HEK293T (cell line): ENCODE results near the gene CUEDC1.
"Not testable (repeated sequence)": the region's sequence is repeated elsewhere in the genome, so short reads cannot be mapped to it uniquely, and the experiment has no call there.

Source experiments
- CTCF ChIA-PET: fragments of 350-600 bp; formaldehyde crosslinking; extraction: SDS; loops from one replicate; lab custom pipeline; 2021; ENCODE audit warnings: antibody characterized with exemption, inconsistent platforms; lab: Yijun Ruan, JAX
- POLR2A ChIA-PET: fragments of 350-600 bp; formaldehyde crosslinking; extraction: SDS; loops from one replicate; lab custom pipeline; 2020; ENCODE audit warnings: antibody characterized with exemption, inconsistent platforms; lab: Yijun Ruan, JAX
- DNase-seq: peaks from one replicate; pipeline ENCODE4 v3.0.0; 2012; ENCODE audit warnings: mixed read lengths; ENCODE audit errors: extremely low spot score
- ARNT ChIP-seq: fragments of 450-650 bp; IDR thresholded peaks from 2 replicates; pipeline ENCODE4 v1.6.1; 2017; ENCODE audit warnings: mild to moderate bottlenecking
- BHLHE40 ChIP-seq: fragments of 450-650 bp; IDR thresholded peaks from 2 replicates; pipeline ENCODE4 v1.6.1; 2016; ENCODE audit warnings: mild to moderate bottlenecking, moderate library complexity, borderline replicate concordance
- CTBP1 ChIP-seq: fragments of 450-650 bp; IDR thresholded peaks from 2 replicates; pipeline ENCODE4 v1.6.1; 2016; ENCODE audit warnings: borderline replicate concordance
- ELF4 ChIP-seq: fragments of 450-650 bp; IDR thresholded peaks from 2 replicates; pipeline ENCODE4 v1.6.1; 2017; ENCODE audit warnings: antibody characterized with exemption
- FOXA1 ChIP-seq: fragments of 450-650 bp; IDR thresholded peaks from 2 replicates; pipeline ENCODE4 v1.6.1; 2016; ENCODE audit warnings: mild to moderate bottlenecking
- FOXK2 ChIP-seq: fragments of 450-650 bp; IDR thresholded peaks from 2 replicates; pipeline ENCODE4 v1.6.1; 2016; ENCODE audit warnings: mild to moderate bottlenecking
- FOXM1 ChIP-seq: fragments of 450-650 bp; IDR thresholded peaks from 2 replicates; pipeline ENCODE4 v1.6.1; 2017; ENCODE audit warnings: mild to moderate bottlenecking, borderline replicate concordance
- HDGF ChIP-seq: fragments of 450-650 bp; IDR thresholded peaks from 2 replicates; pipeline ENCODE4 v1.6.1; 2017; ENCODE audit warnings: antibody characterized with exemption, borderline replicate concordance
- L3MBTL2 ChIP-seq: fragments of 450-650 bp; conservative IDR thresholded peaks from 2 replicates; pipeline ENCODE4 v1.6.1; 2016; ENCODE audit warnings: mild to moderate bottlenecking
- LEF1 ChIP-seq: fragments of 450-650 bp; IDR thresholded peaks from 2 replicates; pipeline ENCODE4 v1.6.1; 2017; ENCODE audit warnings: mild to moderate bottlenecking, borderline replicate concordance
- NFRKB ChIP-seq: fragments of 450-650 bp; IDR thresholded peaks from 2 replicates; pipeline ENCODE4 v1.6.1; 2016; ENCODE audit warnings: mild to moderate bottlenecking, moderate library complexity
- SP1 ChIP-seq: fragments of 450-650 bp; IDR thresholded peaks from 2 replicates; pipeline ENCODE4 v1.6.1; 2017
- SUZ12 ChIP-seq: fragments of 450-650 bp; IDR thresholded peaks from 2 replicates; pipeline ENCODE4 v1.6.1; 2016; ENCODE audit warnings: mild to moderate bottlenecking
- TARDBP ChIP-seq: fragments of 450-650 bp; IDR thresholded peaks from 2 replicates; pipeline ENCODE4 v1.6.1; 2016
- ZNF384 ChIP-seq: fragments of 450-650 bp; IDR thresholded peaks from 2 replicates; pipeline ENCODE4 v1.6.1; 2016
- TF ChIP-seq, protein P1 (sequence below): fragments of 450-650 bp; IDR thresholded peaks from 2 replicates; pipeline ENCODE4 v1.6.1; 2016

CUEDC1 gene

DNA sequence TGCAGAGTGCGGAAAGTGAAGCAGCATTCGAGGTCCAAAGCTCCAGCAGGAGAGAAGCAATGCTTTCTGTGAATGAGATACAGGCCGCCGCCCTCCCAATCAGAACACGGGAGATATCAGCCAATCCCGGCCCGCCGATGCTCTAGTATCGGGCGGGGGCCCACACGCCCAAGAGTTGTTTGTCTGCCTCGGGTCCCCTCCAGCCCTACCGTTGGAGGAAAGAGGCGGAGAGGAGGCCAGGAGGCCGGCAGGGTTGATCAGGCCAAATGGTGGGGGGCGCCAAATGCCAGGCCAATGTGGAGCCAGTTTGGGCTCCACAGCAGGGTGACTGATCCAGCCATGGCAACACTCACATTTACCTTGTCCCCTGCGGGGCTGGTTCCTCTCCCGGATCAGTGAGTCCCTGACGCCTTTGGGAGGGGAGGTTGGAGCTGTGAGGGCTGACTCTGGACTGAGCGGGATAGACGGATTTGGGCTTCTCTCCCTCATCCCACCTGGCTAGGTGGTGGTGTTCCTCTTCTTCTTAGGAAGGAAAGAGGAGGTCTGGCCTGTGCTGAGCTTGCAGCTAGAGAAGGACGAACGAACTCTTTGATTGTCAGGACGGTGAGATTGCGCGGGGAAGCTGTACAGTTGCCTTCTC, 10.4 kb upstream of the CUEDC1 start:
- CTCF ChIA-PET: interaction anchor here (1.0 kb wide), 1 partner anchor 13 kb away, joined by 3 read pairs; no protein-coding TSS in a partner anchor

DNA sequence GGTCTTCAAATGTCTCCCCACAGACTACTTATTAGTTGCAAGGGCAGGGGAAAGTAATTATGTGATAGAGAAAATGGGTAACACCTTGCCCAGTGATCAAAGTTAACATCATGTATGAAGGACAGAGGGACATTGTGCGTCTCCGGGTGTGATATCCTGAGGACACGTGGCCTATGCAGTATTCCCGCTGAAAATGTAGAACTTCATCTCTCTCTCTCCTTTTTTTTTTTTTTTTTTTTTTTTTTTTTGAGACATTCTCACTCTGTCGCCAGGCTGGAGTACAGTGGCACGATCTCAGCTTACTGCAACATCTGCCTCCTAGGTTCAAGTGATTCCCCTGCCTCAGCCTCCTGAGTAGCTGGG, 7.9 kb upstream of the CUEDC1 start:
- ChIA-PET CTCF (no interaction called here), POLR2A (no interaction called here)
- DNase-seq: no peak
- TF ChIP-seq ZNF384: no peak
- TF ChIP-seq L3MBTL2: peak; percentile 27; the same call in 1 of the 2 replicates

More for the DNA sequence above, 10.4 kb upstream of the CUEDC1 start:
- TF ChIP-seq TARDBP: no peak
- TF ChIP-seq FOXA1: no peak
- no peak for TF ChIP-seq FOXM1
- TF ChIP-seq ARNT: no peak
- TF ChIP-seq, protein P1, sequence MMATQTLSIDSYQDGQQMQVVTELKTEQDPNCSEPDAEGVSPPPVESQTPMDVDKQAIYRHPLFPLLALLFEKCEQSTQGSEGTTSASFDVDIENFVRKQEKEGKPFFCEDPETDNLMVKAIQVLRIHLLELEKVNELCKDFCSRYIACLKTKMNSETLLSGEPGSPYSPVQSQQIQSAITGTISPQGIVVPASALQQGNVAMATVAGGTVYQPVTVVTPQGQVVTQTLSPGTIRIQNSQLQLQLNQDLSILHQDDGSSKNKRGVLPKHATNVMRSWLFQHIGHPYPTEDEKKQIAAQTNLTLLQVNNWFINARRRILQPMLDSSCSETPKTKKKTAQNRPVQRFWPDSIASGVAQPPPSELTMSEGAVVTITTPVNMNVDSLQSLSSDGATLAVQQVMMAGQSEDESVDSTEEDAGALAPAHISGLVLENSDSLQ: no peak
- TF ChIP-seq LEF1: no peak
- TF ChIP-seq NFRKB: no peak
- no peak for TF ChIP-seq SP1
- no peak for TF ChIP-seq BHLHE40
- no peak for TF ChIP-seq FOXK2
- TF ChIP-seq ELF4: no peak
- TF ChIP-seq SUZ12: no peak
- TF ChIP-seq CTBP1: no peak
- no peak for TF ChIP-seq L3MBTL2
- no peak for TF ChIP-seq ZNF384
- no peak for TF ChIP-seq HDGF
- no peak for DNase-seq
- POLR2A ChIA-PET: interaction anchor here (1.1 to 1.8 kb wide), 3 partner anchors 11 to 42 kb away, joined by 3 to 7 read pairs (median 3); partner anchors contain the start of gene CUEDC1

- POLR2A ChIA-PET: no interaction called here
- TF ChIP-seq L3MBTL2 (no peak), NFRKB (no peak), FOXM1 (no peak), CTBP1 (no peak), ELF4 (no peak), ZNF384 (no peak), SP1 (no peak), HDGF (no peak), TARDBP (no peak), FOXA1 (no peak), ARNT (no peak), SUZ12 (no peak), FOXK2 (no peak), LEF1 (no peak)
- TF ChIP-seq, protein P1: no peak
- CTCF ChIA-PET: interaction anchor here (0.6 kb wide), 1 partner anchor 41 kb away, joined by 5 read pairs; no protein-coding TSS in a partner anchor
Observed at GRCh38 chr17:57962279-57963148, 7.3 kb upstream of the CUEDC1 start.

GRCh38 chr17:57959929-57960328, 4.7 kb upstream of the CUEDC1 start:
- TF ChIP-seq SUZ12 (no peak), ARNT (no peak), FOXK2 (no peak), NFRKB (no peak), SP1 (no peak), LEF1 (no peak), BHLHE40 (no peak)
- ChIA-PET POLR2A (interaction anchor here (0.9 to 1.1 kb wide), 3 partner anchors 9 to 47 kb away, joined by 3 to 4 read pairs (median 3); partner anchors contain the start of gene SRSF1), CTCF (interaction anchor here (0.6 to 1.0 kb wide), 2 partner anchors 40 to 99 kb away, joined by 3 read pairs; no protein-coding TSS in a partner anchor)
- no peak for DNase-seq

More at GRCh38 chr17:57962279-57963148, 7.3 kb upstream of the CUEDC1 start:
- DNase-seq: no peak

DNA sequence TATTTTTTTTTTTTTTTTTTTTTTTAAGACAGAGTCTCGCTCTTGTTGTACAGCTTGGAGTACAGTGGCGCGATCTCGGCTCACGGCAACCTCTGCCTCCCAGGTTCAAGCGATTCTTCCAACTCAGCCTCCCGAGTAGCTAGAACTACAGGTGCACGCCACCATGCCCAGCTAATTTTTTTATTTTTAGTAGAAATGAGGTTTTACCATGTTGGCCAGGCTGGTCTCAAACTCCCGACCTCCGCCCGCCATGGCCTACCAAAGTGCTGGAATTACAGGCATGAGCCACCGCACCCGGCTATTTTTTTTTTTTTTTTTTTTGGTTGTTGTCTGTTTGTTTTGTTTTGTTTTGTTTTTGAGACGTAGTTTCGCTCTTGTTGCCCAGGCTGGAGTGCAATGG, 3.2 kb upstream of the CUEDC1 start:
- CTCF ChIA-PET: interaction anchor here (0.6 kb wide), 1 partner anchor 18 kb away, joined by 6 read pairs; no protein-coding TSS in a partner anchor
- DNase-seq, POLR2A ChIA-PET: not testable (repeated sequence)

- ChIA-PET CTCF (interaction anchor here (0.6 kb wide), 2 partner anchors 14 to 18 kb away, joined by 6 read pairs; no protein-coding TSS in a partner anchor), POLR2A (no interaction called here)
- DNase-seq: no peak
- no peak for TF ChIP-seq BHLHE40
- no peak for TF ChIP-seq TARDBP
- no peak for TF ChIP-seq ARNT
- TF ChIP-seq FOXM1: no peak
- TF ChIP-seq SP1: no peak
- TF ChIP-seq NFRKB: no peak
- TF ChIP-seq FOXK2: no peak
Observed at GRCh38 chr17:57957886-57958285, 2.7 kb upstream of the CUEDC1 start.
